Activated CD4-positive, CD25-positive, alpha-beta regulatory T cell treated with anti-CD3 and anti-CD28 coated beads, Interleukin-2, amount 50 U/mL, for 24 hours (primary cell): ENCODE measurements around the gene NUDT8.

ENCODE experiments used
- ATAC-seq, 2 donors: fragments of 150-1000 bp; cut with Tn5 transposase; one replicate each; pipeline ENCODE4 v1.10.0; 2021; ENCODE audit warnings: mild to moderate bottlenecking in 1 of 2, moderate library complexity in 1 of 2

The NUDT8 gene

DNA sequence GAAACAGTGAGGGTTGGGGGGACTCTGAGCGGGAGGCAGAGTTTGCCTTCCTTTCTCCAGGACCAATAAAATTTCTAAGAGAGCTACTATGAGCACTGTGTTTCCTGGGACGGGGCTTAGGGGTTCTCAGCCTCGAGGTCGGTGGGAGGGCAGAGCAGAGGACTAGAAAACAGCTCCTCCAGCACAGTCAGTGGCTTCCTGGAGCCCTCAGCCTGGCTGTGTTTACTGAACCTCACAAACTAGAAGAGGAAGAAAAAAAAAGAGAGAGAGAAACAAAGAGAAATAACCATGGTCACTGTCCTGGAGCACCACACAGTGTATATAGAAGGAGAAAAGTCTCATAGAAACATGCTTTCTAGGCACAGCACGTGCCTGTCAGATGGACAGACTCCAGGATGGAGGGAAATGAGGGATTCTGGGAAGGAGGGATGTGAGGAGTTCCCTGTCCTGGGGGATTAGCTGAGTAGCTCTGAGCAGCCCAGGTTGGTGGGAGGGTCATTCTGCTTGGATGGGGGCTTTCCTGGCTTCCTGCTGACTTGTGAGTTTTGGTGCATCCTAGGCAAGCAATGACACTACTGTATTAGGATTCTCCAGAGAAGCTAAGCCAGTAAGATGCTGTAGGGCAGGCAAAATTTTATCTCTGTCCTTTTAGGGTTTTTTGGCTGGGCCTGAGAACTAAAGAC lies 43.0 kb downstream of the NUDT8 start:
- no peak for ATAC-seq

DNA sequence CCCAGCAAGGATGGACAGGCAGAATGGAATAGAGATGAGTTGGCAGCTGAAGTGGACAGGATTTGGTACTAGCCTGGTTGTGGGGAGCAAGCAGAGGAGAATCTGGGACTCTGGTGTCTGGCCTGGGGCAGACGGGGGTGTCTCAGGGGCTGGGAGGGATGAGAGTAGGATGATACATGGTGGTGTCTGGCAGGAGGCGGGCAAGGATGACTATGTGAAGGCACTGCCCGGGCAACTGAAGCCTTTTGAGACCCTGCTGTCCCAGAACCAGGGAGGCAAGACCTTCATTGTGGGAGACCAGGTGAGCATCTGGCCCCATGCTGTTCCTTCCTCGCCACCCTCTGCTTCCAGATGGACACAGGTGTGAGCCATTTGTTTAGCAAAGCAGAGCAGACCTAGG lies 43.8 kb downstream of the NUDT8 start:
- ATAC-seq = no peak

DNA sequence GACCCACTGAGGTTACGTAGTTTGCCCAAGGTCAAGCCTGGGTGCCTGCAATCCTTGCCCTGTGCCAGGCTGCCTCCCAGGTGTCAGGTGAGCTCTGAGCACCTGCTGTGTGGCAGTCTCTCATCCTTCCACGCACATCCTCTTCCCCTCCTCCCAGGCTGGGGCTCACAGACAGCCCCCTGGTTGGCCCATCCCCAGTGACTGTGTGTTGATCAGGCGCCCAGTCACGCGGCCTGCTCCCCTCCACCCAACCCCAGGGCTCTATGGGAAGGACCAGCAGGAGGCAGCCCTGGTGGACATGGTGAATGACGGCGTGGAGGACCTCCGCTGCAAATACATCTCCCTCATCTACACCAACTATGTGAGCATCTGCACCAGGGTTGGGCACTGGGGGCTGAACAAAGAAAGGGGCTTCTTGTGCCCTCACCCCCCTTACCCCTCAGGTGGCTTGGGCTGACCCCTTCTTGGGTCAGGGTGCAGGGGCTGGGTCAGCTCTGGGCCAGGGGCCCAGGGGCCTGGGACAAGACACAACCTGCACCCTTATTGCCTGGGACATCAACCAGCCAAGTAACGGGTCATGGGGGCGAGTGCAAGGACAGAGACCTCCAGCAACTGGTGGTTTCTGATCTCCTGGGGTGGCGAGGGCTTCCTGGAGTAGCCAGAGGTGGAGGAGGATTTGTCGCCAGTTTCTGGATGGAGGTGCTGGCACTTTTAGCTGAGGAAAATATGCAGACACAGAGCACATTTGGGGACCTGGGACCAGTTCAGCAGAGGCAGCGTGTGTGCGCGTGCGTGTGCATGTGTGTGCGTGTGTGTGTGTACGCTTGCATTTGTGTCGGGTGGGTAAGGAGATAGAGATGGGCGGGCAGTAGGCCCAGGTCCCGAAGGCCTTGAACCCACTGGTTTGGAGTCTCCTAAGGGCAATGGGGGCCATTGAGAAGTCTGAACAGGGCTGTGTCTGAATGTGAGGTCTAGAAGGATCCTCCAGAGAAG lies 44.6 kb downstream of the NUDT8 start:
- no peak for ATAC-seq

DNA sequence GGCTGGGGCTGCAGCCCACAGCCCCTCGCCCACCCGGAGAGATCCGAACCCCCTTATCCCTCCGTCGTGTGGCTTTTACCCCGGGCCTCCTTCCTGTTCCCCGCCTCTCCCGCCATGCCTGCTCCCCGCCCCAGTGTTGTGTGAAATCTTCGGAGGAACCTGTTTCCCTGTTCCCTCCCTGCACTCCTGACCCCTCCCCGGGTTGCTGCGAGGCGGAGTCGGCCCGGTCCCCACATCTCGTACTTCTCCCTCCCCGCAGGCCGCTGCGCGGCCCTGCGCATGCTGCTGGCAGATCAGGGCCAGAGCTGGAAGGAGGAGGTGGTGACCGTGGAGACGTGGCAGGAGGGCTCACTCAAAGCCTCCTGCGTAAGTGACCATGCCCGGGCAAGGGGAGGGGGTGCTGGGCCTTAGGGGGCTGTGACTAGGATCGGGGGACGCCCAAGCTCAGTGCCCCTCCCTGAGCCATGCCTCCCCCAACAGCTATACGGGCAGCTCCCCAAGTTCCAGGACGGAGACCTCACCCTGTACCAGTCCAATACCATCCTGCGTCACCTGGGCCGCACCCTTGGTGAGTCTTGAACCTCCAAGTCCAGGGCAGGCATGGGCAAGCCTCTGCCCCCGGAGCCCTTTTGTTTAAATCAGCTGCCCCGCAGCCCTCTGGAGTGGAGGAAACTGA lies 45.4 kb downstream of the NUDT8 start:
- peak in 1 of 2 donors; percentile 0 for ATAC-seq

DNA sequence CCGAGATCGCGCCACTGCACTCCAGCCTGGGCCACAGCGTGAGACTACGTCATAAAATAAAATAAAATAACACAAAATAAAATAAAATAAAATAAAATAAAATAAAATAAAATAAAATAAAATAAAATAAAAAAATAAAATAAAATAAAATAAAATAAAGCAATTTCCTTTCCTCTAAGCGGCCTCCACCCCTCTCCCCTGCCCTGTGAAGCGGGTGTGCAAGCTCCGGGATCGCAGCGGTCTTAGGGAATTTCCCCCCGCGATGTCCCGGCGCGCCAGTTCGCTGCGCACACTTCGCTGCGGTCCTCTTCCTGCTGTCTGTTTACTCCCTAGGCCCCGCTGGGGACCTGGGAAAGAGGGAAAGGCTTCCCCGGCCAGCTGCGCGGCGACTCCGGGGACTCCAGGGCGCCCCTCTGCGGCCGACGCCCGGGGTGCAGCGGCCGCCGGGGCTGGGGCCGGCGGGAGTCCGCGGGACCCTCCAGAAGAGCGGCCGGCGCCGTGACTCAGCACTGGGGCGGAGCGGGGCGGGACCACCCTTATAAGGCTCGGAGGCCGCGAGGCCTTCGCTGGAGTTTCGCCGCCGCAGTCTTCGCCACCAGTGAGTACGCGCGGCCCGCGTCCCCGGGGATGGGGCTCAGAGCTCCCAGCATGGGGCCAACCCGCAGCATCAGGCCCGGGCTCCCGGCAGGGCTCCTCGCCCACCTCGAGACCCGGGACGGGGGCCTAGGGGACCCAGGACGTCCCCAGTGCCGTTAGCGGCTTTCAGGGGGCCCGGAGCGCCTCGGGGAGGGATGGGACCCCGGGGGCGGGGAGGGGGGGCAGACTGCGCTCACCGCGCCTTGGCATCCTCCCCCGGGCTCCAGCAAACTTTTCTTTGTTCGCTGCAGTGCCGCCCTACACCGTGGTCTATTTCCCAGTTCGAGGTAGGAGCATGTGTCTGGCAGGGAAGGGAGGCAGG lies 46.2 kb downstream of the NUDT8 start, which contains the start of gene GSTP1:
Gene GSTP1, plus strand, starts transcription at position 566 of the 958 bp plus-strand sequence. Its CDS starts 32 bp downstream, at position 598.
- ATAC-seq = peak; percentile 91 to 94

DNA sequence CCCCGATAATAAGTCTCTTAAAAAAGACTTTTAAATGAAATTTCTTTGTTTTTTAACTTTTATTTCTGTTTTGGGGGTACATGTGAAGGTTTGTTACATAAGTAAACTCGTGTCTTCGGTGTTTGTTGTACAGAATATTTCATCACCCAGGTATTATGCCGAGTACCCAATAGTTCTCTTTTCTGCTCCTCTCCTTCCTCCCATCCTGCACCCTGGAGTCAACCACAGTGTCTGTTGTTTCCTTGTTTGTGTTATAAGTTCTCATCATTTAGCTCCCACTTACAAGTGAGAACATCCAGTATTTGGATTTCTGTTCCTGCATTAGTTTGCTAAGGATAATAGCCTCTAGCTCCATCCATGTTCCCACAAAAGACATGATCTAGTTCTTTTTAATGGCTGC lies 47.7 kb downstream of the NUDT8 start:
- no peak for ATAC-seq

DNA sequence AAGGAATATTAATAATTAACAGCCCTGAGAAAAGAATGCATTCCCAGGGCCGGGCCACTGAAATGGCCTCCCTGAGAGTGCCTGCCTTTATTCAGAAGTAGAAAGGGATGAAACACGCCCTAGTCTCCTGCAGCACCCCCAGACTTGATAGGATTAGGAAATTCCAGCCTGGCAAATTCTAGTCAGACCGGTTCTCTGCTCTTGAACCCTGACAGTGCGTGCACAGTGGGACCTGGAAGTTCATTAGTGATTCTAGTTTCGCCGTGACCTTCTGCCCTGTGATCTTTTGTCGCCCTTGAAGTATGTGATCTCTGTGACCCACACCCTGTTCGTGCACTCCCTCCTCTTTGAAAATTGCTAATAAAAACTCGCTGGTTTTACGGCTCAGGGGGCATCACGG lies 48.3 kb downstream of the NUDT8 start:
- ATAC-seq = no peak

DNA sequence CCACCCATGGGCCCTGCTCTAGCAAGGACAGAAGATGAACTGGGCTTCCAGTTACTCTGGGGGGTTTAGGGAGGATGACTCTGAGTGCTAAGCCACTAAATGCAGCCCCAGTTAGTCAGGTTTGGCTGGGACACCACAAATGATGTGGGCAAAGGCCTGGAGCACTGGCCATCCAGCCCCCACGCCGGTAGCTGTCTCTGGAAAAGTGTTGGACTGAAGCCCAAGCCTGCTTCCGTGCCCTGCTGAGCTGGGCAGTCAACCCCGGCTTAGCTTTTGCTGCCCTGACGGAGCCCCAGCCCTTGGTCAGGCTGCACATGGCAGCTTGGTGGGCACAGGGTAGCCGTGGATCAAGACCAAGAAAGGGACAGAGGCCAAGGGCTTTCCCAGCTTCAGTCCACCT lies 51.8 kb downstream of the NUDT8 start:
- no peak for ATAC-seq
